Liver (tissue), 9 donors: Measurements from ENCODE around the gene ANKFN1. TPM values are rescaled to one million over a fixed set of nuclear protein-coding genes. Genes with fewer than 3 reads are reported as not detected.

Experiments
- DNase-seq: peaks from one replicate; pipeline ENCODE4 v3.0.0-alpha.2; 2017; ENCODE audit warnings: low spot score
- H3K27ac ChIP-seq, 2 donors: one replicate each; pipeline ENCODE4 v1.7.0; 2013; ENCODE audit warnings: inconsistent platforms in 2 of 2, low read length in 2 of 2, control low read depth in 1 of 2, low read depth in 1 of 2, mild to moderate bottlenecking in 1 of 2
- H3K27me3 ChIP-seq, 4 donors: one replicate each; pipeline versions ENCODE4 v1.6.1 to v1.7.0; 2013; ENCODE audit warnings: low read length in 3 of 4, inconsistent platforms in 1 of 4, mild to moderate bottlenecking in 1 of 4, moderate library complexity in 1 of 4; ENCODE audit not compliant: control insufficient read depth in 4 of 4, insufficient read depth in 4 of 4
- H3K36me3 ChIP-seq, 4 donors: one replicate each; pipeline versions ENCODE4 v1.6.1 to v1.7.0; 2013; ENCODE audit warnings: low read length in 3 of 4, mild to moderate bottlenecking in 3 of 4, low read depth in 1 of 4, moderate library complexity in 1 of 4; ENCODE audit not compliant: control insufficient read depth in 4 of 4, insufficient read depth in 3 of 4
- H3K4me1 ChIP-seq, 4 donors: one replicate each; pipeline versions ENCODE4 v1.6.1 to v1.7.0; 2013; ENCODE audit warnings: low read length in 3 of 4, mild to moderate bottlenecking in 3 of 4, moderate library complexity in 1 of 4; ENCODE audit not compliant: control insufficient read depth in 4 of 4, insufficient read depth in 4 of 4
- H3K4me3 ChIP-seq, 3 donors: one replicate each; pipeline versions ENCODE4 v1.6.1 to v1.7.0; 2013; ENCODE audit warnings: low read length in 3 of 3, control low read depth in 1 of 3, low read depth in 1 of 3, mild to moderate bottlenecking in 1 of 3
- H3K9ac ChIP-seq, 2 donors: one replicate each; pipeline ENCODE4 v1.7.0; 2013; ENCODE audit warnings: low read length in 2 of 2, mild to moderate bottlenecking in 2 of 2, moderate library complexity in 2 of 2, control low read depth in 1 of 2, low read depth in 1 of 2
- H3K9me3 ChIP-seq, 4 donors: one replicate each; pipeline versions ENCODE4 v1.6.1 to v1.7.0; 2013; ENCODE audit warnings: low read length in 3 of 4; ENCODE audit not compliant: control insufficient read depth in 4 of 4
- ATF3 ChIP-seq: IDR thresholded peaks from 2 replicates; pipeline ENCODE4 v1.6.1; 2016; ENCODE audit warnings: antibody characterized with exemption
- EGR1 ChIP-seq, 2 donors: IDR thresholded peaks; 2 replicates each; pipeline ENCODE4 v1.6.1; 2016 to 2018; ENCODE audit warnings: antibody characterized with exemption in 2 of 2, low read depth in 2 of 2
- FOXA1 ChIP-seq: IDR thresholded peaks from 2 replicates; pipeline ENCODE4 v1.6.1; 2016; ENCODE audit warnings: antibody characterized with exemption
- FOXA2 ChIP-seq: IDR thresholded peaks from 2 replicates; pipeline ENCODE4 v1.6.1; 2016; ENCODE audit warnings: antibody characterized with exemption
- GABPA ChIP-seq, 2 donors: IDR thresholded peaks in 1 of 2; conservative IDR thresholded peaks in 1 of 2; 2 replicates each; pipeline ENCODE4 v1.6.1; 2016; ENCODE audit warnings: antibody characterized with exemption in 2 of 2, mild to moderate bottlenecking in 1 of 2, moderate library complexity in 1 of 2
- HNF4A ChIP-seq, 2 donors: conservative IDR thresholded peaks; 2 replicates each; pipeline ENCODE4 v1.6.1; 2016; ENCODE audit warnings: antibody characterized with exemption in 2 of 2, mild to moderate bottlenecking in 2 of 2
- HNF4G ChIP-seq: IDR thresholded peaks from 2 replicates; pipeline ENCODE4 v1.6.1; 2016; ENCODE audit warnings: antibody characterized with exemption
- JUND ChIP-seq, 2 donors: IDR thresholded peaks; 2 replicates each; pipeline ENCODE4 v1.6.1; 2016; ENCODE audit warnings: antibody characterized with exemption in 2 of 2
- MAX ChIP-seq: IDR thresholded peaks from 2 replicates; pipeline ENCODE4 v1.6.1; 2016; ENCODE audit warnings: antibody characterized with exemption
- NR2F2 ChIP-seq: IDR thresholded peaks from 2 replicates; pipeline ENCODE4 v1.6.1; 2016; ENCODE audit warnings: antibody characterized with exemption
- RAD21 ChIP-seq, 2 donors: IDR thresholded peaks; 2 replicates each; pipeline ENCODE4 v1.6.1; 2016; ENCODE audit warnings: antibody characterized with exemption in 2 of 2, mild to moderate bottlenecking in 2 of 2
- RXRA ChIP-seq, 2 donors: IDR thresholded peaks; 2 replicates each; pipeline ENCODE4 v1.6.1; 2017 to 2018; ENCODE audit warnings: antibody characterized with exemption in 2 of 2, mild to moderate bottlenecking in 1 of 2
- SP1 ChIP-seq: IDR thresholded peaks from 2 replicates; pipeline ENCODE4 v1.6.1; 2018; ENCODE audit warnings: antibody characterized with exemption, mild to moderate bottlenecking
- TAF1 ChIP-seq: conservative IDR thresholded peaks from 2 replicates; pipeline ENCODE4 v1.6.1; 2016; ENCODE audit warnings: antibody characterized with exemption, mild to moderate bottlenecking
- YY1 ChIP-seq: IDR thresholded peaks from 2 replicates; pipeline ENCODE4 v1.6.1; 2016; ENCODE audit warnings: antibody characterized with exemption, mild to moderate bottlenecking
- WGBS: extraction: QIAGEN DNeasy Blood & Tissue Kit; methylation state at CpG from one replicate; pipeline ENCODE4 v1.1.7; 2013; 5-methylcytosine and 5-hydroxymethylcytosine counted together
- polyA plus RNA-seq, 2 donors: library from polyadenylated mRNA; stranded (reverse) in 1 of 2; unstranded in 1 of 2; fragments of 200-250 nt in 1 of 2; fragments of >200 nt in 1 of 2; fragmentation: Nextera tagmentation in 1 of 2; extraction: Ambion mirVana in 1 of 2; gene quantifications; one replicate each; pipeline versions ENCODE4 v1.2.1 to v1.2.3, GENCODE V29; 2013 to 2015
- total RNA-seq, 2 donors: library from RNA; depleted of rRNA; stranded (reverse); fragments of >200 nt; gene quantifications; one replicate each; pipeline ENCODE4 v1.2.3, GENCODE V29; 2014
- TF ChIP-seq, protein P1 (sequence below): fragments of 150-350 bp; IDR thresholded peaks from 2 replicates; pipeline ENCODE4 v1.5.1; 2017; ENCODE audit warnings: improper control_type of control experiment, low read depth, low read length; ENCODE audit not compliant: missing input control
- TF ChIP-seq, protein P2 (sequence below): IDR thresholded peaks from 2 replicates; pipeline ENCODE4 v1.6.1; 2016; ENCODE audit warnings: antibody characterized with exemption
- donor health status: healthy.
- donor health status: healthy.
- donor health status: healthy.
- donor health status: healthy.
- donor health status: healthy.

The ANKFN1 gene
- total and polyA plus RNA-seq, 4 donors: not detected

DNA sequence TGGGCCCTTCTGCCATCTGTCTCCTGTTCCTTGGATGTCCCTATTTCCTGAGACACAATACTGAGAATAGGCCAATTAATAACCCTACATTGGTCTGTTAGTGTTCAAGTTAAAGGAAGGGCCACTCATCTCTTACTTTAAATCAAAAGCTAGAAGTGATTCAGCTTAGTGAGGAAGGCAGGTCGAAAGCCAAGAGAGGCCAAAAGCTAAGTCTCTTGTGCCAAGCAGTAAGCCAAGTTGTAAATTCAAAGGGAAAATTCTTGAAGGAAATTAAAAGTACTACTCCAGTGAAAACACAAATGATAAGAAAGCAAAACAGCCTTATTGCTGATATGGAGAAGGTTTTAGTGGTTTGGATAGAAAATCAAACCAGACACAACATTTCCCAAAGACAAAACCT, 28.8 kb downstream of the ANKFN1 start:
- H3K9me3 ChIP-seq: no peaks in the 10 kb centered on the region
- WGBS: 82% methylated on average over 1 of the region's 1 CpG
- H3K27me3 ChIP-seq: peaks cover 0 to 8% (median 0%) of the 10 kb centered on the region in 4 donors
- H3K9ac ChIP-seq: no peak overlapping the region
- H3K4me1 ChIP-seq: no peaks in the 10 kb centered on the region
- no peak overlapping the region for H3K27ac ChIP-seq
- no peaks in the 10 kb centered on the region for H3K36me3 ChIP-seq
- no peak overlapping the region for H3K4me3 ChIP-seq
- DNase-seq: no peak
- TF ChIP-seq MAX: no peak
- TF ChIP-seq RAD21 (IDR thresholded peaks at IDR 0.05): no peak
- no peak for TF ChIP-seq HNF4G
- TF ChIP-seq RXRA (IDR thresholded peaks at IDR 0.05): no peak
- no peak for TF ChIP-seq FOXA1
- TF ChIP-seq, protein P1, sequence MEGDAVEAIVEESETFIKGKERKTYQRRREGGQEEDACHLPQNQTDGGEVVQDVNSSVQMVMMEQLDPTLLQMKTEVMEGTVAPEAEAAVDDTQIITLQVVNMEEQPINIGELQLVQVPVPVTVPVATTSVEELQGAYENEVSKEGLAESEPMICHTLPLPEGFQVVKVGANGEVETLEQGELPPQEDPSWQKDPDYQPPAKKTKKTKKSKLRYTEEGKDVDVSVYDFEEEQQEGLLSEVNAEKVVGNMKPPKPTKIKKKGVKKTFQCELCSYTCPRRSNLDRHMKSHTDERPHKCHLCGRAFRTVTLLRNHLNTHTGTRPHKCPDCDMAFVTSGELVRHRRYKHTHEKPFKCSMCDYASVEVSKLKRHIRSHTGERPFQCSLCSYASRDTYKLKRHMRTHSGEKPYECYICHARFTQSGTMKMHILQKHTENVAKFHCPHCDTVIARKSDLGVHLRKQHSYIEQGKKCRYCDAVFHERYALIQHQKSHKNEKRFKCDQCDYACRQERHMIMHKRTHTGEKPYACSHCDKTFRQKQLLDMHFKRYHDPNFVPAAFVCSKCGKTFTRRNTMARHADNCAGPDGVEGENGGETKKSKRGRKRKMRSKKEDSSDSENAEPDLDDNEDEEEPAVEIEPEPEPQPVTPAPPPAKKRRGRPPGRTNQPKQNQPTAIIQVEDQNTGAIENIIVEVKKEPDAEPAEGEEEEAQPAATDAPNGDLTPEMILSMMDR: no peak
- TF ChIP-seq YY1: no peak
- no peak for TF ChIP-seq HNF4A (conservative IDR thresholded peaks at IDR 0.05)
- TF ChIP-seq EGR1 (IDR thresholded peaks at IDR 0.05; ENCODE audit: low read depth in 2 of 2): no peak
- TF ChIP-seq, protein P2, sequence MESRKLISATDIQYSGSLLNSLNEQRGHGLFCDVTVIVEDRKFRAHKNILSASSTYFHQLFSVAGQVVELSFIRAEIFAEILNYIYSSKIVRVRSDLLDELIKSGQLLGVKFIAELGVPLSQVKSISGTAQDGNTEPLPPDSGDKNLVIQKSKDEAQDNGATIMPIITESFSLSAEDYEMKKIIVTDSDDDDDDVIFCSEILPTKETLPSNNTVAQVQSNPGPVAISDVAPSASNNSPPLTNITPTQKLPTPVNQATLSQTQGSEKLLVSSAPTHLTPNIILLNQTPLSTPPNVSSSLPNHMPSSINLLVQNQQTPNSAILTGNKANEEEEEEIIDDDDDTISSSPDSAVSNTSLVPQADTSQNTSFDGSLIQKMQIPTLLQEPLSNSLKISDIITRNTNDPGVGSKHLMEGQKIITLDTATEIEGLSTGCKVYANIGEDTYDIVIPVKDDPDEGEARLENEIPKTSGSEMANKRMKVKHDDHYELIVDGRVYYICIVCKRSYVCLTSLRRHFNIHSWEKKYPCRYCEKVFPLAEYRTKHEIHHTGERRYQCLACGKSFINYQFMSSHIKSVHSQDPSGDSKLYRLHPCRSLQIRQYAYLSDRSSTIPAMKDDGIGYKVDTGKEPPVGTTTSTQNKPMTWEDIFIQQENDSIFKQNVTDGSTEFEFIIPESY: no peak
- TF ChIP-seq SP1: no peak
- no peak for TF ChIP-seq TAF1
- no peak for TF ChIP-seq GABPA (IDR thresholded peaks at IDR 0.05 in 1 of 2, conservative IDR thresholded peaks at IDR 0.05 in 1 of 2)
- no peak for TF ChIP-seq JUND (IDR thresholded peaks at IDR 0.05)

DNA sequence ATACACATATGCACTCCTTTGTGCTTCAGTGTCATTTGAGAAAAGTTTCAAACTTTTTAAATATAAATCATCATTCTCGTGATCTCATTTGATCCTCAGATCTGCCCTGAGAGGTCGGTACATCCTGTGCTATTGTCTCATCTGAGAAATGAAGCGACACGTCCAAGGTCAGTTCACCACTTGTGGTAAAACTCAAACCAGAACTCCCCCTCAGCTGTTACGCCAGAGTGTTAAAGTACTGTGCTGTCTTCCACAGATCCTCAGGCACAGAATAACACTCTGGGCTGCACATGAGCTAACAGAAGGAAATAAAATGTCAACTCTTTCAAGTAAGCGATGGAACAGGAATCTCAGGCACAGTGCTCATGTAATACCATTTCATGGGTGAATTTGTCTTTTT, 31.4 kb downstream of the ANKFN1 start:
- no peak overlapping the region for H3K27ac ChIP-seq
- 80% methylated on average over 6 of the region's 6 CpGs for WGBS
- H3K27me3 ChIP-seq: peaks cover 0 to 8% (median 0%) of the 10 kb centered on the region in 4 donors
- no peak for DNase-seq
- no peak overlapping the region for H3K9ac ChIP-seq
- no peak overlapping the region for H3K4me3 ChIP-seq
- TF ChIP-seq HNF4G (no peak), TAF1 (no peak), FOXA1 (no peak), RXRA (IDR thresholded peaks at IDR 0.05) (no peak), SP1 (no peak), GABPA (IDR thresholded peaks at IDR 0.05 in 1 of 2, conservative IDR thresholded peaks at IDR 0.05 in 1 of 2) (no peak), FOXA2 (no peak), YY1 (no peak), MAX (no peak), EGR1 (IDR thresholded peaks at IDR 0.05; ENCODE audit: low read depth in 2 of 2) (no peak), NR2F2 (no peak), ATF3 (no peak), HNF4A (conservative IDR thresholded peaks at IDR 0.05) (no peak), JUND (IDR thresholded peaks at IDR 0.05) (no peak)
- TF ChIP-seq, protein P2: no peak
- TF ChIP-seq, protein P1: no peak
- H3K9me3 ChIP-seq: no peaks in the 10 kb centered on the region
- no peaks in the 10 kb centered on the region for H3K4me1 ChIP-seq
- no peaks in the 10 kb centered on the region for H3K36me3 ChIP-seq
